Lower lobe of right lung (tissue), 2 donors: Measurements from ENCODE around the gene DYSF. TPM values are rescaled to one million over a fixed set of nuclear protein-coding genes. Genes with fewer than 3 reads are reported as not detected.

Source experiments
- ATAC-seq, 2 donors: fragments of 200-7000 bp; cut with Tn5 transposase; one replicate each; pipeline ENCODE4 v1.9.1; 2020 to 2022; ENCODE audit warnings: mild to moderate bottlenecking in 2 of 2, moderate library complexity in 2 of 2
- DNase-seq: peaks from one replicate; pipeline ENCODE4 v3.0.0-alpha.2; 2020
- H3K27ac ChIP-seq: fragments of 200-600 bp; one replicate; pipeline ENCODE4 v1.8.0; 2022
- H3K27me3 ChIP-seq: fragments of 200-600 bp; one replicate; pipeline ENCODE4 v1.8.0; 2022; ENCODE audit warnings: low read depth
- H3K36me3 ChIP-seq: fragments of 200-600 bp; one replicate; pipeline ENCODE4 v1.8.0; 2022; ENCODE audit warnings: mild to moderate bottlenecking
- H3K4me1 ChIP-seq: fragments of 200-600 bp; one replicate; pipeline ENCODE4 v1.8.0; 2022
- H3K4me3 ChIP-seq: fragments of 200-600 bp; one replicate; pipeline ENCODE4 v1.8.0; 2022; ENCODE audit warnings: mild to moderate bottlenecking
- H3K9me3 ChIP-seq: fragments of 200-600 bp; one replicate; pipeline ENCODE4 v1.8.0; 2022
- CTCF ChIP-seq: fragments of 200-600 bp; IDR thresholded peaks from one replicate; pipeline ENCODE4 v1.8.0; 2022; ENCODE audit warnings: antibody characterized with exemption, mild to moderate bottlenecking
- intact Hi-C: fragments of 100-400 bp; cut with DNase I; formaldehyde crosslinking; loops from one replicate; pipeline ENCODE4 v1.11.0; 2022
- total RNA-seq: library from RNA; stranded (reverse); fragmentation: NEBNext Ultra II Directional; extraction: Animal tissue kit (Norgen Biotek cat#: 25700); gene quantifications from one replicate; pipeline ENCODE4 v1.2.1, GENCODE V29; 2021
- donor health status: DM: no; HTN: yes; CAD: no; lungs with severe emphysema.

DYSF gene
- total RNA-seq, 1 donor from 2014 or later, result 41.2 TPM

- no peak for TF ChIP-seq CTCF
- Histone ChIP-seq H3K4me3 (no peak overlapping the region), H3K9me3 (no peaks in the 10 kb centered on the region), H3K27me3 (no peaks in the 10 kb centered on the region), H3K36me3 (peaks cover 5% of the 10 kb centered on the region), H3K4me1 (peaks cover 27% of the 10 kb centered on the region), H3K27ac (no peak overlapping the region)
- intact Hi-C loops, result no loop called here
- DNase-seq (no peak), ATAC-seq (no peak)
These were observed 147.2 kb downstream of the DYSF start for GRCh38 chr2:71600555-71600954.

DNA sequence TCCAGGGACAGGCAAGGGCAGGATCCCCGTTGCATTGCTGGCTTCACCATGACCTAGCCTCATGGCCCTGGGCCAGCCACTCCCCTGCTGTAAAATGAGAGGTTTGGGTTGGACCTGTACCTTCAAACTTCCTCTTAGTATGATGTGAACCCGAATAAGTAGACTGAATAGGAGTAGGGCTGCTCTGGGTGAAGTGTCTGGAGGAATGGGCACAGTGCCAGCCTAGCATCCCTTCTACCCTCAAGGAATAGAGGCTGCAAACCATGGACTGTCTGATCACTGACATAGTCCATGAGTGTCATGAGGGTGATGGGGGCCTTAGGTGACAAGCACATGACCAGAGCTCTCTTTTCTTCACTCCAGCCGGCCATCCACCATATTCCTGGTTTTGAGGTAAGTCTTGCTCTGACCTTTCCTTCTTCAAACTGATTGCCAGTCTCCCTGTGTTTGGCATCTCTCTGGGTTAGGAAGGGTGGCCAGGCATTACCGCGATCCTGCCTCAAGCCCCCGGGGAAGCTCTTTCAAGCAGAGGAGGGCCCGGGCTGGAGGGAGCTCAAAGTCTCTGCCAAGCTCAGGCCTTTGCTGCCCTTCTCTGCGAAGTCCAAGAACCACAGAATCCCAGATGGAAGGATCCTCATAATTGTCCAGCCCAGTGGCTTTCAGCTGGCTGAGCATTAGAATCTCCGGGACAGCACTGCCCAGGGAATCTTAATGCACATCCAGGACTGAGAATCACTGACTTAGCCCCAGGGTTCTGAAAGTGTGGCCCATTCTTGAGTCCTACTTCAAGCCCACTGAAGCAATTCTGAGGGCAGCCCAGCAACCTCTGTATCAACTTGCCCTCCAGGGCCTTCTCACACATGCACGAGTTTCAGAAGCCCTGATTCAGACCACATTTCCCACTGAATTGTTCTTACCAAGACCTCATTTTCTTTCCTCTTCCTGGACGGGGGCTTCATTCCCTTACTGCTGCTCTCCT lies 148.1 kb downstream of the DYSF start:
- Histone ChIP-seq H3K4me1 (peaks cover 28% of the 10 kb centered on the region), H3K27ac (no peak overlapping the region), H3K4me3 (no peak overlapping the region), H3K27me3 (no peaks in the 10 kb centered on the region), H3K36me3 (peaks cover 5% of the 10 kb centered on the region), H3K9me3 (no peaks in the 10 kb centered on the region)
- intact Hi-C loops, result no loop called here
- DNase-seq (peak; percentile 27), ATAC-seq (peak in 1 of 2 donors; percentile 9)
- TF ChIP-seq CTCF, result no peak

DNA sequence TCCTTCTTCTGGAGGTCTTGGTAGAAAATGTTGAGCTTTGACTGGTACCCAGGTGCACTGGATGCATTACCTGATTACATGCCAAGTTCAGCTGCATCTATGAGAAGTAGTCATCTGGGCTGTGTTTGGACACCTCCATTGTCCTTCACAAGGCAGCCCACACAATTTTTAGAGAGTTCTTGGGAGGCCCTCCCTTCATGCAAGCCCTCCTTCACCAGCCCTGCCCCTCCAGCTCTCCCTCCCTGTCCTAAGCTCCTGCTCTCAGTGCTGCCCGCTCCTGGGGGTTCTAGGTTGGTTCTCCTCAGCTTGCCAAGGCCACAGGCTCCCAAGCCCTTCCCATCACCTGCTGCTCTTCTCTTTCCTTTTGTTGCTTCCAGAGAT lies 148.7 kb downstream of the DYSF start:
- Histone ChIP-seq H3K36me3 (peaks cover 5% of the 10 kb centered on the region), H3K4me1 (peaks cover 28% of the 10 kb centered on the region), H3K4me3 (no peak overlapping the region), H3K27me3 (no peaks in the 10 kb centered on the region), H3K9me3 (no peaks in the 10 kb centered on the region), H3K27ac (no peak overlapping the region)
- DNase-seq, result no peak
- TF ChIP-seq CTCF, result no peak
- intact Hi-C loops, result no loop called here
- no peak for ATAC-seq

DNA sequence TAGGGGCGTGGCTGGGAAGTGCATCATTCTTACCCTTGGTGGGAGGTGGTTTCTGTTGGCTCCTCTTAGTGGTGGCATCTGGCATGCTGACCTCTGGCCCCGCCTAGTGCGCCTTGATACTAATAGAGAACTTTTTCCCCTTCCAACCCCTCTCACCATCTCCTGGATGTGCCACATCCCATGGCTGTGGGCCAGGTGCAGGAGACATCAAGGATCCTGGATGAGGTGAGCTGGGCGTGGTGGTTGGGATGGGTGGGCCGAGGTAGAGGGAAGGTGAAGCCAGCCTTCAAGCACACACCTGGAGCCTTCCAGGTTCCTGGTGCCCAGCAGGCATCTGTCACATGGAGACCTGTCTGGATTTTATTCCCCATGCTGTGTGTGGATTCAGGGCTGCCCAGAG lies 149.2 kb downstream of the DYSF start:
- no peak for TF ChIP-seq CTCF
- intact Hi-C loops, result no loop called here
- Histone ChIP-seq H3K4me1 (peaks cover 28% of the 10 kb centered on the region), H3K9me3 (no peaks in the 10 kb centered on the region), H3K27ac (no peak overlapping the region), H3K4me3 (no peak overlapping the region), H3K36me3 (peaks cover 5% of the 10 kb centered on the region), H3K27me3 (no peaks in the 10 kb centered on the region)
- no peak for ATAC-seq
- DNase-seq, result peak; percentile 20

GRCh38 chr2:71603311-71603811 lies 150.0 kb downstream of the DYSF start:
- no peaks in the 10 kb centered on the region for H3K9me3 ChIP-seq
- peaks cover 28% of the 10 kb centered on the region for H3K4me1 ChIP-seq
- TF ChIP-seq CTCF, result no peak
- H3K4me3 ChIP-seq, result no peak overlapping the region
- ATAC-seq, result no peak
- peak; percentile 45 for DNase-seq
- intact Hi-C loops, result no loop called here
- H3K27me3 ChIP-seq, result no peaks in the 10 kb centered on the region
- peak overlapping the region; percentile 42 for H3K27ac ChIP-seq
- peaks cover 5% of the 10 kb centered on the region for H3K36me3 ChIP-seq
